Superior temporal gyrus (tissue), 1 donor: ENCODE results near the gene HMGCR.
"Not testable (repeated sequence)": the region's sequence is repeated elsewhere in the genome, so short reads cannot be mapped to it uniquely, and the experiment has no call there.

Source experiments
- DNase-seq: peaks from one replicate; pipeline ENCODE4 v3.0.0-alpha.2; 2016; ENCODE audit errors: extremely low spot score

The HMGCR gene

DNA sequence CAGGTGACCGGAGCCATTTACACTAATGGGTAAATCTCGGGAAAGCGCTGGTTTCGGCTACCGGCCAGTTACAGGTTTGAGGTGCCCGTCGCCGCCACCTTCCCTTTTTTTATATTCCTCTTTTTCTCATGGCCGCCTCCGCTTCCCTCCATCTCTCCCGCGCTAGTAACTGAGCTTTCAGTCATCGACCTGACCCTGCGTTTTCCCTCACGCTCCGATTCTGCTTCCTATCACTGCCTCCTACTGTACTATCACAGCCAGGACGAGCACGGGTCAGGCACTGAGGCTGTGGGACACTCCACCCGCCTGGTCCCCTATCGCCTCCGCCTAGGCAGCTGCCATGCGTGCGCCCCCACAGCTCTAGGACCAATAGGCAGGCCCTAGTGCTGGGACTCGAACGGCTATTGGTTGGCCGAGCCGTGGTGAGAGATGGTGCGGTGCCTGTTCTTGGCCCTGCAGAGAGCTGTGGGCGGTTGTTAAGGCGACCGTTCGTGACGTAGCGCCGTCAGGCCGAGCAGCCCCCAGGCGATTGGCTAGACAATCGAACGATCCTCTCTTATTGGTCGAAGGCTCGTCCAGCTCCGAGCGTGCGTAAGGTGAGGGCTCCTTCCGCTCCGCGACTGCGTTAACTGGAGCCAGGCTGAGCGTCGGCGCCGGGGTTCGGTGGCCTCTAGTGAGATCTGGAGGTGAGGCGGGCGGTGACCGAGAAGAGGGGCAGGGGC lies at the start of gene HMGCR:
Gene HMGCR (plus strand): TSS at position 606 of the 722 bp plus-strand sequence. CDS start 5,386 bp downstream, outside the sequence.
- DNase-seq: peak; percentile 100

DNA sequence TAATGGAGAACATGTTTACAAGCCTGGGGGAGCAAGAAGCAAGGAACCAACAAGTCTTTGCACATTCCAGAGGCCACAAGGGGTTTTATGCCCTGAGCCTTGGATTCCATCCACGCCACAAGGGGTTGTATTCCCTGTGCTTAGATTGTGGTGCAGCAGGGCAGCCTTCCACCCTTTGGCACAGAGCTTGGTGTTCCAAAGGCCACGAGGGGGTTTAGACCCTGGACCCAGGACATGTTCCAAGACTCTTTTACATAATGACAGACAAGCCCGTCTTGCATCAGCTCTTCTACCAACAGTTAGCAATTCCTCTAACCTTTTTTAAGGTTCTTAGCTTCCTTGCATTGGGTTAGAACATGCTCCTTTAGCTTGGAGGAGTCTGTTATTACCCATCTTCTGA lies 45.2 kb upstream of the HMGCR start:
- not testable (repeated sequence) for DNase-seq

DNA sequence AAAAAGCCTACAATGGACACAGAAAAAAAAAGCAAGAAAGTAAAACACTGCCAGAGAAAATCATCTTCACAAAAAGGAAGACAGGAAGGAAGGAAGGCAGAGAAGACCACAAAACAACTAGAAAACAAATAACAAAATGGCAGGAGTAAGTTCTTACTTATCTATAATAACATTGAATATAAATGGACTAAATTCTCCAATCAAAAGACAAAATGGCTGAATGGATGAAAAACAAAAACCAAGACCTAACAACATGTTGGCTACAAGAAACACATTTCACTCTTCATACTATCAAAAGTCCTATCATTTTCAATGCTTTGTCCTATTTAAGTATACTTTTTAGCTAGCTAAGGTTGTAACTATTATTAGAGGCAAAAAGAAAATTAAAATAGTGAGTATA lies 36.9 kb upstream of the HMGCR start:
- no peak for DNase-seq

- no peak for DNase-seq
Observed at GRCh38 chr5:75303419-75303818, 33.6 kb upstream of the HMGCR start.

- DNase-seq: not testable (repeated sequence)
Observed at GRCh38 chr5:75304486-75304885, 32.5 kb upstream of the HMGCR start.

DNA sequence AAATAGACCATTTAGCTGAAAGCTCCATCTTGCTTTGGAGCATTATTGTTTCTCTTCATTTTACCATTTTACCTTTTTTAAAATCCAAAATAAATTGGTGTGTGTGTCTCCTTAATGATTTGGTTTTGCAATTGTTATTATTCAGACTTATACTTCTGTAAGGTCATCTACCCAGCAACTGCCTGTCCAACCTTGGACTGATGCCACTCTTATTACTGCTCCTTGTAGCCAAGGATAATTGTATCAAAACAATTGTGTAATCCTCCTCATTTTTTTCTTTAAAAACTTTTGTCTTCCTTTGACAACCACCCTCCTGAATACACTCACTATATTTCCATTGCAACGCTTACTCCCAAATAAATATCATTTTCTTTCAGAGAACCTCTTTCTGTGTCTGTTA lies 30.3 kb upstream of the HMGCR start:
- DNase-seq: no peak

- DNase-seq: no peak
Observed at GRCh38 chr5:75310212-75310611, 26.8 kb upstream of the HMGCR start.

DNA sequence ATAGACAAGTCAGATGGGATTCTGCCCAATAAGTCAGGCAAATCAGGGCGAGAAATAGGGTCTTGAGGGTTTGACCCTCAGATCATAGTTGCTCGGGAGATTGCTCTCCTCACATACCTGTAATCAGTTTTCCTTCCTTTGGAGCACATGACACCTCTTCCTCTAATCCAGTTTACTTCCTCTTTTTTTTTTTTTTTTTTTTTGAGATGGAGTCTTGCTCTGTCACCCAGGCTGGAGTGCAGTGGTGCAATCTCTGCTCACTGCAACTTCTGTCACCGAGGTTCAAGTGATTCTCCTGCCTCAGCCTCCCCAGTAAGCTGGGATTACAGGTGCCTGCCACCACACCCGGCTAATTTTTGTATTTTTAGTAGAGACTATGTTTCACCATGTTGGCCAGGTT lies 17.9 kb upstream of the HMGCR start:
- DNase-seq: not testable (repeated sequence)

- no peak for DNase-seq
Observed at GRCh38 chr5:75319638-75320037, 17.4 kb upstream of the HMGCR start.

DNA sequence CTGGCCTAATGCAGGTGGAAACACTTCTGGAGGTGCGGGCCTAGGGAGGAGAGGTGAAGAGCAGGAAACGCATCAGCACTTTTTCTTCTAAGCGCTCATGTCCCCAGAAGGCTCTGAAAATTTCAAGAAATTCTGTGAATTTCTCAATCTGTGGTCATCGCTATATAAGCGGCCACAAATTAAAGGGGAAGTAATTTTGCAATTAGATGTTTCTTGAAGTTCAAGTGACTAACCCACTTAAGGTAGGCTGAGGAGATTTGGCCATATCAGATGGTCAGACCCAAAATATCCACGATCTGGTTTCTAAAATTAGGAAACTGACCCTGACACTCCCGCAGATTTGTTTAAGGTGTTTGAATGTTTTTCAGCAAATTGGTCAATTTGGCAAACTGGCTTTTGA lies 16.6 kb upstream of the HMGCR start:
- no peak for DNase-seq

GRCh38 chr5:75322066-75322465 lies 15.0 kb upstream of the HMGCR start:
- DNase-seq: no peak

DNA sequence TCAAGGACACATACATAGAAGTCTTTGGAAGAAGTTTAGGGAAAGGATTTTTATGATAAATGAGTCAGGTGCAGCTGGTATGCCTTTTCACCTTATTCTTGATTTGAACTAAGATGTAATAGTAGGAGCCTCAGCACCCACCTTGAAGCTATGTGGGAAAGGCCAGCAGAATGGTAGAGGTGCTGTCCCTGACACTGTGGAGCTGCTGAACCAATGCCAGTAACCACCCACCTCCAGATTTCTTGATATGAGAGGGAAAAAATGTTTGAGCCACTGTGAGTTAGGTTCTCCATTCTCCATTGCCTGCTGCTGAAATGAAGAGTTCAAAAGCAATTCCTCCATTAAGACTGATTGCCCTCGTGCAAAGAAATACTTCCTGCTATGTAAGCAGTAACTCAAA lies 12.2 kb upstream of the HMGCR start:
- no peak for DNase-seq

- DNase-seq: no peak
Observed at GRCh38 chr5:75325242-75325641, 11.8 kb upstream of the HMGCR start.

- no peak for DNase-seq
Observed at GRCh38 chr5:75330404-75330803, 6.6 kb upstream of the HMGCR start.

DNA sequence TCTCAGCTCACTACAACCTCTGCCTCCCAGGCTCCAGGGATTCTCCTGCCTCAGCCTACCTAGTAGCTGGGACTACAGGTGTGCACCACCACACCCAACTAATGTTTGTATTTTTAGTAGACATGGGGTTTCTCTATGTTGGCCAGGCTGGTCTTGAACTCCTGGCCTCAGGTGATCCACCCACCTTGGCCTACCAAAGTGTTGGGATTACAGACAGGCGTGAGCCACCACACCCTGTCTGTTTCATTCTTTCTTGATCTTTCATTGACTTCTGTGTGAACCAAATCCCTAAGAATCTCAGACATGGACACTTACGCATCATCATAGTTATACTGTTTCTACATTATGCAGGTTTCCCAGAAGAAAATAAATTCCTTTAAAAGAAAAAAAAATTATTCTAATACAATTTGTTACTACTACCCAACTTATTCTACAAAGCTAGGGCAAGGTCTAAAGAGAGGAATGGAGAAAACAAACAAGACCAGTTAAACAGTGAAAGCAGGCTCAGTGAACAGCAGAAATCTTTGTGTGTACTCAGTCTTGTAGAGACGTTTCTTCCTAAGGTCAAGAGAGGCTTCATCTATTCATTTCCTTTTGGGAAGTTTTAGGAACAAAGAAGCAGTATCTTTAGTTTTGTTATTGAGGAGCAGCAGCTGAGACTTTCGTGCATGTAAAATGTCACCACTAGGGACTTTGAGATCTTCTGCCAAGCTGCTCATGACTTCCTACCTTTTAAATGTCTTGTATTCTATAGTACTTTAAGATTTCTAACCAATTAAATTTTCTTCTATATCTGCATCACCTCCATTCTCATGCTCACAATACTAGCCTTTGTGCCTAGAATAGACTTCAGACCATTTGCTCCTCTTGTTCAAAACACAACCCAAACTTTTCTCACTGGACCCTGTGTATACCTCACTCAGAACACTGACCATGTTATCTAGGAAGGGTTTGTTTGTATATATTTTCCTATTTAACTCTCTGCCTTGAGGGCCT lies 5.6 kb upstream of the HMGCR start:
- no peak for DNase-seq

DNA sequence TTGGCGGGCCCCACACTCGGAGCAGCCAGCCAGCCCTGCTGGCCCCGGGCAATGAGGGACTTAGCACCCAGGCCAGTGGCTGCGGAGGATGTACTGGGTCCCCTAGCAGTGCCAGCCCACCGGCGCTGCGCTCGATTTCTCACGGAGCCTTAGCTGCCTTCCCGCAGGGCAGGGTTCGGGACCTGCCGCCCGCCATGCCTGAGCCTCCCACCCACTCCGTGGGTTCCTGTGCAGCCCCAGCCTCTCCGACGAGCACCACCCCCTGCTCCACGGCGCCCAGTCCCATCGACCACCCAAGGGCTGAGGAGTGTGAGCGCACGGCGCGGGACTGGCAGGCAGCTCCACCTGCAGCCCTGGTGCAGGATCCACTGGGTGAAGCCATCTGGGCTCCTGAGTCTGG lies 3.3 kb upstream of the HMGCR start:
- DNase-seq: not testable (repeated sequence)

DNA sequence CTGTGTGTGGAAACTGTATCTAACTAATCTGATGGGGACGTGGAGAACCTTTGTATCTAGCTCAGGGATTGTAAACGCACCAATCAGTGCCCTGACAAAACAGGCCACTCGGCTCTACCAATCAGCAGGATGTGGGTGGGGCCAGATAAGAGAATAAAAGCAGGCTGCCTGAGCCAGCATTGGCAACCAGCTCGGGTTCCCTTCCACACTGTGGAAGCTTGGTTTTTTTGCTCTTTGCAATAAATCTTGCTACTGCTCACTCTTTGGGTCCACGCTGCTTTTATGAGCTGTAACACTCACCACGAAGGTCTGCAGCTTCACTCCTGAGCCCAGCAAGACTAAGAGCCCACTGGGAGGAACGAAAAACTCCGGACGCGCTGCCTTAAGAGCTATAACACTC lies 2.6 kb upstream of the HMGCR start:
- DNase-seq: not testable (repeated sequence)

DNA sequence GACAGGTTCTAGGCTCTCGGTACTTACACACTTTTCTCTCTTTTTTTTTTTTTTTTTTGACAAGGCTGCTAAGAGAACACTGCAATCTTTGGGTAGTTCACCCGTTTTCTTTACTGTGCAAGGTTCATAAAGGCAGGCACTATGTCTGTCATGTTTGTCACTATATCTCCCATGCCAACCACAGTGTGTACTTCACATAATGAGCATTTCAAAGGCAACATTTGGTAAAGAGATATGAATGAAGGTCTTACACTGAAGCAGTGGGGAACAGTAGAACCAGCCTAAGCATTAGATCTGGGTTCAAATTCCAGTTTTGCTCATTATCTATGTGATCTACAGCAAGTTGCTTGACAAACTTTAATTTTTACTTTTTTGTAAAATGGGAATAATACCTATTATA lies 1.5 kb upstream of the HMGCR start:
- no peak for DNase-seq

- peak; percentile 71 for DNase-seq
Observed at GRCh38 chr5:75335952-75336614, 937 bp upstream of the HMGCR start.

GRCh38 chr5:75337366-75338021 lies 474 bp downstream of the HMGCR start:
- no peak for DNase-seq

DNA sequence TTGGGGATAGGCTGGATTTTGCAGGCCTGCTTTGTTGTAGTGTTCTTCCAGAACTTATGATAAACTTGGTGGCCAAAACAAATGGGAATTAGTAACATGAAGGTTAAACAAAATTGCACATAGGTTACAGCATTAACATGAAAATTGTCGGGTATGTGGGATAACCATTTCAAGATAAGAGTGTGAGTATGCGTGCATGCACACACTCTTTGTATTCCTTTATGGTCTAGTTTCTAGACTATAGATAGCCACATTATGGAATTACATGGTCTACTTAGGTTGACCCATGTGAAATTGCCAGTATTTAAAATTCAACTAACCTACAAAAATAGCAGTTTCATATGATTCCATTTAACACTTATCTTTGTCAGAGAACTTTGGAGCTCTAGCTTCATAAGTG lies 1.4 kb downstream of the HMGCR start:
- DNase-seq: no peak
